ENCODE data around the gene DIAPH1.

Gene DIAPH1

GRCh38 chr5:141488591-141489561, 129.9 kb downstream of the DIAPH1 start, which contains the start of gene PCDHGC5:
TSS of gene PCDHGC5 (plus strand) at chr5:141489081. CDS start at chr5:141489241, 160 bp downstream.
- no peaks in the 10 kb centered on the region for H3K27me3 ChIP-seq (ENCODE audit: insufficient read depth, low read length, poor library complexity, severe bottlenecking)
- no peak within 1 kb of the TSS for H2AFZ ChIP-seq (ENCODE audit: low read length)
- H3F3A ChIP-seq (ENCODE audit: low read depth): no peaks in the 10 kb centered on the region
- TF ChIP-seq, protein P1, sequence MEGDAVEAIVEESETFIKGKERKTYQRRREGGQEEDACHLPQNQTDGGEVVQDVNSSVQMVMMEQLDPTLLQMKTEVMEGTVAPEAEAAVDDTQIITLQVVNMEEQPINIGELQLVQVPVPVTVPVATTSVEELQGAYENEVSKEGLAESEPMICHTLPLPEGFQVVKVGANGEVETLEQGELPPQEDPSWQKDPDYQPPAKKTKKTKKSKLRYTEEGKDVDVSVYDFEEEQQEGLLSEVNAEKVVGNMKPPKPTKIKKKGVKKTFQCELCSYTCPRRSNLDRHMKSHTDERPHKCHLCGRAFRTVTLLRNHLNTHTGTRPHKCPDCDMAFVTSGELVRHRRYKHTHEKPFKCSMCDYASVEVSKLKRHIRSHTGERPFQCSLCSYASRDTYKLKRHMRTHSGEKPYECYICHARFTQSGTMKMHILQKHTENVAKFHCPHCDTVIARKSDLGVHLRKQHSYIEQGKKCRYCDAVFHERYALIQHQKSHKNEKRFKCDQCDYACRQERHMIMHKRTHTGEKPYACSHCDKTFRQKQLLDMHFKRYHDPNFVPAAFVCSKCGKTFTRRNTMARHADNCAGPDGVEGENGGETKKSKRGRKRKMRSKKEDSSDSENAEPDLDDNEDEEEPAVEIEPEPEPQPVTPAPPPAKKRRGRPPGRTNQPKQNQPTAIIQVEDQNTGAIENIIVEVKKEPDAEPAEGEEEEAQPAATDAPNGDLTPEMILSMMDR (conservative IDR thresholded peaks at IDR 0.05; ENCODE audit: low read length): no peak
- no peak for TF ChIP-seq EZH2phosphoT487 (IDR thresholded peaks at IDR 0.05; ENCODE audit: borderline replicate concordance)
- no peaks in the 10 kb centered on the region for H3K4me1 ChIP-seq (ENCODE audit: insufficient read depth, low read length, poor library complexity, severe bottlenecking)
- H3K4me2 ChIP-seq (ENCODE audit: low read depth, low read length, poor library complexity, severe bottlenecking): no peak within 1 kb of the TSS
- H3K79me2 ChIP-seq (ENCODE audit: insufficient read depth, low read length): no peaks in the 10 kb centered on the region
- no peak within 1 kb of the TSS for H3K9ac ChIP-seq (ENCODE audit: low read depth, low read length, poor library complexity, severe bottlenecking)
- no peak within 1 kb of the TSS for H3K4me3 ChIP-seq (ENCODE audit: low read length, poor library complexity, severe bottlenecking)
- no peaks in the 10 kb centered on the region for H4K20me1 ChIP-seq (ENCODE audit: insufficient read depth, low read length, poor library complexity, severe bottlenecking)
- no peaks in the 10 kb centered on the region for H3K9me3 ChIP-seq (ENCODE audit: insufficient read depth, low read depth, low read length)
- no peaks in the 10 kb centered on the region for H3K9me2 ChIP-seq (replicated peaks; ENCODE audit: low read depth, low read length)
- H3K36me3 ChIP-seq (ENCODE audit: insufficient read depth, low read length): no peaks in the 10 kb centered on the region

DNA sequence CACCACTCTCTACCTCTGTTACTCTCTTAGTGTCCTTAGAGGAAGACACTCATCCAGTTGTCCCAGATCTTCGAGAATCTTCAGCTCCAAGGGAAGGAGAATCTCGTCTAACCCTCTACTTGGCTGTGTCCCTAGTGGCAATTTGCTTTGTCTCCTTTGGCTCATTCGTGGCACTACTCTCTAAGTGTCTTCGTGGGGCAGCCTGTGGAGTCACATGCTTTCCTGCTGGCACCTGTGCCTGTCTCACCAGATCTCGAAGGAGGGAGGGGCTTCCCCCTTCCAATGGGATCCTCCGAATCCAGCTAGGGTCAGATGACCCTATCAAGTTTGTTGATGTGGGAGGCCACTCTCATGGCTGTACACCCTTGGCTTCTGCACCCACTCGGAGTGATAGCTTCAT, 131.7 kb downstream of the DIAPH1 start:
- no peaks in the 10 kb centered on the region for H3K9me2 ChIP-seq (replicated peaks; ENCODE audit: low read depth, low read length)
- no peak overlapping the region for H2AFZ ChIP-seq (ENCODE audit: low read length)
- no peaks in the 10 kb centered on the region for H3K79me2 ChIP-seq (ENCODE audit: insufficient read depth, low read length)
- H3K27me3 ChIP-seq (ENCODE audit: insufficient read depth, low read length, poor library complexity, severe bottlenecking): no peaks in the 10 kb centered on the region
- no peaks in the 10 kb centered on the region for H3F3A ChIP-seq (ENCODE audit: low read depth)
- no peaks in the 10 kb centered on the region for H3K9me3 ChIP-seq (ENCODE audit: insufficient read depth, low read depth, low read length)
- no peaks in the 10 kb centered on the region for H4K20me1 ChIP-seq (ENCODE audit: insufficient read depth, low read length, poor library complexity, severe bottlenecking)
- no peak overlapping the region for H3K4me2 ChIP-seq (ENCODE audit: low read depth, low read length, poor library complexity, severe bottlenecking)
- TF ChIP-seq, protein P1 (conservative IDR thresholded peaks at IDR 0.05; ENCODE audit: low read length): no peak
- TF ChIP-seq EZH2phosphoT487 (IDR thresholded peaks at IDR 0.05; ENCODE audit: borderline replicate concordance): no peak
- H3K4me3 ChIP-seq (ENCODE audit: low read length, poor library complexity, severe bottlenecking): no peak overlapping the region
- no peak overlapping the region for H3K9ac ChIP-seq (ENCODE audit: low read depth, low read length, poor library complexity, severe bottlenecking)
- H3K36me3 ChIP-seq (ENCODE audit: insufficient read depth, low read length): no peaks in the 10 kb centered on the region
- H3K4me1 ChIP-seq (ENCODE audit: insufficient read depth, low read length, poor library complexity, severe bottlenecking): no peaks in the 10 kb centered on the region

- no peaks in the 10 kb centered on the region for H3K9me2 ChIP-seq (replicated peaks; ENCODE audit: low read depth, low read length)
- TF ChIP-seq, protein P1 (conservative IDR thresholded peaks at IDR 0.05; ENCODE audit: low read length): no peak
- no peak for TF ChIP-seq EZH2phosphoT487 (IDR thresholded peaks at IDR 0.05; ENCODE audit: borderline replicate concordance)
- H3K4me3 ChIP-seq (ENCODE audit: low read length, poor library complexity, severe bottlenecking): no peak overlapping the region
- no peak overlapping the region for H3K4me2 ChIP-seq (ENCODE audit: low read depth, low read length, poor library complexity, severe bottlenecking)
- H3F3A ChIP-seq (ENCODE audit: low read depth): no peaks in the 10 kb centered on the region
- H3K36me3 ChIP-seq (ENCODE audit: insufficient read depth, low read length): no peaks in the 10 kb centered on the region
- H3K4me1 ChIP-seq (ENCODE audit: insufficient read depth, low read length, poor library complexity, severe bottlenecking): no peaks in the 10 kb centered on the region
- no peaks in the 10 kb centered on the region for H4K20me1 ChIP-seq (ENCODE audit: insufficient read depth, low read length, poor library complexity, severe bottlenecking)
- no peaks in the 10 kb centered on the region for H3K27me3 ChIP-seq (ENCODE audit: insufficient read depth, low read length, poor library complexity, severe bottlenecking)
- H3K9ac ChIP-seq (ENCODE audit: low read depth, low read length, poor library complexity, severe bottlenecking): no peak overlapping the region
- H2AFZ ChIP-seq (ENCODE audit: low read length): no peak overlapping the region
- no peaks in the 10 kb centered on the region for H3K79me2 ChIP-seq (ENCODE audit: insufficient read depth, low read length)
- no peaks in the 10 kb centered on the region for H3K9me3 ChIP-seq (ENCODE audit: insufficient read depth, low read depth, low read length)
These were observed 132.7 kb downstream of the DIAPH1 start for GRCh38 chr5:141486091-141486490.
